OCI-LY1 (cell line): ENCODE measurements around the gene SPC25.

Experiments used
- H2AFZ ChIP-seq: fragments of 200-600 bp; sonication (generic), shearing (Covaris generic); 2 replicates; pipeline ENCODE4 v1.6.0; 2014; ENCODE audit warnings: antibody characterized with exemption, mild to moderate bottlenecking, low read length
- H3F3A ChIP-seq: fragments of 200-600 bp; sonication (generic), shearing (Covaris generic); 2 replicates; pipeline ENCODE4 v1.6.0; 2014; ENCODE audit warnings: mild to moderate bottlenecking, antibody characterized with exemption, low read length, moderate library complexity; ENCODE audit not compliant: insufficient read depth
- H3K27ac ChIP-seq: fragments of 200-600 bp; sonication (generic); 2 replicates; pipeline ENCODE4 v1.5.1; 2014; ENCODE audit warnings: low read length, mixed run types, mild to moderate bottlenecking, low read depth; ENCODE audit not compliant: poor library complexity, severe bottlenecking
- H3K27me3 ChIP-seq: fragments of 200-600 bp; sonication (generic); 2 replicates; pipeline ENCODE4 v1.6.0; 2014; ENCODE audit warnings: antibody characterized with exemption, mild to moderate bottlenecking, low read length, moderate library complexity; ENCODE audit not compliant: insufficient read depth
- H3K36me3 ChIP-seq: fragments of 200-600 bp; sonication (generic); 2 replicates; pipeline ENCODE4 v1.6.1; 2014; ENCODE audit warnings: mild to moderate bottlenecking, antibody characterized with exemption, low read length, moderate library complexity, mixed read lengths; ENCODE audit not compliant: insufficient read depth
- H3K4me1 ChIP-seq: fragments of 200-600 bp; sonication (generic); 2 replicates; pipeline ENCODE4 v1.5.1; 2014; ENCODE audit warnings: mild to moderate bottlenecking, low read length, moderate library complexity; ENCODE audit not compliant: insufficient read depth, severe bottlenecking
- H3K4me2 ChIP-seq: fragments of 200-600 bp; sonication (generic), shearing (Covaris generic); 2 replicates; pipeline ENCODE4 v1.6.1; 2014; ENCODE audit warnings: low read length
- H3K4me3 ChIP-seq: fragments of 200-600 bp; sonication (generic); 2 replicates; pipeline ENCODE4 v1.5.1; 2014; ENCODE audit warnings: low read length, low read depth, mild to moderate bottlenecking, mixed read lengths; ENCODE audit not compliant: poor library complexity, severe bottlenecking
- H3K79me2 ChIP-seq: fragments of 200-600 bp; shearing (Covaris generic); 2 replicates; pipeline ENCODE4 v1.6.1; 2016; ENCODE audit warnings: mixed run types, low read length, mixed read lengths; ENCODE audit not compliant: insufficient read depth
- H3K9ac ChIP-seq: fragments of 200-600 bp; sonication (generic), shearing (Covaris generic); 2 replicates; pipeline ENCODE4 v1.6.1; 2014; ENCODE audit warnings: mild to moderate bottlenecking, low read length, mixed read lengths
- H3K9me2 ChIP-seq: fragments of 200-600 bp; sonication (generic), shearing (Covaris generic); 2 replicates; pipeline ENCODE4 v1.6.1; 2014; ENCODE audit warnings: low read depth, mild to moderate bottlenecking, low read length, mixed read lengths
- H3K9me3 ChIP-seq: fragments of 200-600 bp; shearing (Covaris generic); 2 replicates; pipeline ENCODE4 v1.6.1; 2014; ENCODE audit warnings: low read length, mixed read lengths
- H4K20me1 ChIP-seq: fragments of 200-600 bp; sonication (generic), shearing (Covaris generic); 2 replicates; pipeline ENCODE4 v1.6.0; 2016; ENCODE audit warnings: mild to moderate bottlenecking, low read length; ENCODE audit not compliant: insufficient read depth
- EZH2 ChIP-seq: fragments of 200-600 bp; sonication (generic), shearing (Covaris generic); IDR thresholded peaks from 2 replicates; pipeline ENCODE4 v1.8.0; 2017; ENCODE audit warnings: borderline replicate concordance, mixed run types, mild to moderate bottlenecking, antibody characterized with exemption, low read length, moderate library complexity, mixed read lengths
- TF ChIP-seq, protein P1 (sequence below): fragments of 200-600 bp; sonication (generic), shearing (Covaris generic); IDR thresholded peaks from 2 replicates; pipeline ENCODE4 v1.5.1; 2017; ENCODE audit warnings: mild to moderate bottlenecking, antibody characterized with exemption, low read length, moderate library complexity, mixed read lengths

Gene SPC25

DNA sequence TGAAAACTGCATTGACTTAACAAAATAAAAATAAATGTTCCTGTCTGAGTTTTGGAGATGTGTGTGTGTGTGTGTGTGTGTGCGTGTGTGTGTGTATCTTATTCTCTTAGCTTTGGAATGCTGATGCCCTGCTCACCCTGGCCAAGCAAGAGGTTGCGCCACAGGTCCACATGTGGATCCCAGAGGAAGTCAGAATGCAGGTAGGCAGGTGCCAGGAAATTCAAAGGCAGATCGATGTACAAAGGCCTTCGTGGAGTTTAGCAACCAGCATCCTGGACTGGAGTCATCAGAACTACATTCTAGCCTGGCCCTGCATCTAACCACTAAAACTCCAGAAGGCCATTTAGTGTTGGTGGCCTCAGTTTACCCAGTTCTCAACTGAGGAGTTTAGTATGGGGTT, 23.3 kb upstream of the SPC25 start:
- no peak overlapping the region for H2AFZ ChIP-seq
- no peaks in the 10 kb centered on the region for H3K4me1 ChIP-seq
- peaks cover 6% of the 10 kb centered on the region; the same call in 1 of the 2 replicates for H3K27me3 ChIP-seq
- no peak overlapping the region for H3K9ac ChIP-seq
- H3K36me3 ChIP-seq: no peaks in the 10 kb centered on the region
- no peaks in the 10 kb centered on the region for H3K79me2 ChIP-seq
- no peak overlapping the region for H3K4me2 ChIP-seq
- TF ChIP-seq, protein P1, sequence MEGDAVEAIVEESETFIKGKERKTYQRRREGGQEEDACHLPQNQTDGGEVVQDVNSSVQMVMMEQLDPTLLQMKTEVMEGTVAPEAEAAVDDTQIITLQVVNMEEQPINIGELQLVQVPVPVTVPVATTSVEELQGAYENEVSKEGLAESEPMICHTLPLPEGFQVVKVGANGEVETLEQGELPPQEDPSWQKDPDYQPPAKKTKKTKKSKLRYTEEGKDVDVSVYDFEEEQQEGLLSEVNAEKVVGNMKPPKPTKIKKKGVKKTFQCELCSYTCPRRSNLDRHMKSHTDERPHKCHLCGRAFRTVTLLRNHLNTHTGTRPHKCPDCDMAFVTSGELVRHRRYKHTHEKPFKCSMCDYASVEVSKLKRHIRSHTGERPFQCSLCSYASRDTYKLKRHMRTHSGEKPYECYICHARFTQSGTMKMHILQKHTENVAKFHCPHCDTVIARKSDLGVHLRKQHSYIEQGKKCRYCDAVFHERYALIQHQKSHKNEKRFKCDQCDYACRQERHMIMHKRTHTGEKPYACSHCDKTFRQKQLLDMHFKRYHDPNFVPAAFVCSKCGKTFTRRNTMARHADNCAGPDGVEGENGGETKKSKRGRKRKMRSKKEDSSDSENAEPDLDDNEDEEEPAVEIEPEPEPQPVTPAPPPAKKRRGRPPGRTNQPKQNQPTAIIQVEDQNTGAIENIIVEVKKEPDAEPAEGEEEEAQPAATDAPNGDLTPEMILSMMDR: no peak
- TF ChIP-seq EZH2: no peak
- H3K27ac ChIP-seq: no peak overlapping the region
- H3K9me2 ChIP-seq: no peaks in the 10 kb centered on the region
- H3F3A ChIP-seq: no peaks in the 10 kb centered on the region
- H4K20me1 ChIP-seq: no peaks in the 10 kb centered on the region
- no peaks in the 10 kb centered on the region for H3K9me3 ChIP-seq
- no peak overlapping the region for H3K4me3 ChIP-seq

DNA sequence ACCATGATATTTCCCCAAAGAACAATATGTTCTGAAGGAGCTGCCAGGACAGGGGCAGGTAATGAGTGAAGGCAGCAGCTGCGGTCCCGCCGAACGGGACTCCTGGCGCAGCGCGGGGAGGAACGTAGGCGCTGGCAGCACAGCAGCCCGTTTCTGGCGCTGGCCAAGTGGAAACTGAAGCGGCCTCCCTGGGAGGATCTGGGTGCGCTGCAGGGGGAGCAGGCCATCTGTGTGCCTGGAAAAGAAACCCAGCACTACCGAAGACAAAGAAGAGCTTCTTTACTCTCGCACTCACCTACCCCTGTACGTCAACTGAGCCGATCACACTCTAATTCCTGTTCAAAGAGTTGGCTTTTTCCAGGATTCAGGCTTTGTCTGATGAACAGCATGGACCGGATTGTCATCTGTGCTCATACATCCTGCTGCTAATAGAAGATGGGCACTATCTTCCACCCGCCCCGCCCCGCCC, 22.7 kb upstream of the SPC25 start:
- TF ChIP-seq EZH2: no peak
- TF ChIP-seq, protein P1: no peak
- H3K27me3 ChIP-seq: peaks cover 6% of the 10 kb centered on the region; the same call in 1 of the 2 replicates
- H3F3A ChIP-seq: no peaks in the 10 kb centered on the region
- no peak overlapping the region for H3K4me2 ChIP-seq
- no peaks in the 10 kb centered on the region for H3K79me2 ChIP-seq
- no peak overlapping the region for H3K9ac ChIP-seq
- H3K36me3 ChIP-seq: no peaks in the 10 kb centered on the region
- no peaks in the 10 kb centered on the region for H3K9me3 ChIP-seq
- H3K9me2 ChIP-seq: no peaks in the 10 kb centered on the region
- H3K4me3 ChIP-seq: no peak overlapping the region
- H2AFZ ChIP-seq: no peak overlapping the region
- H3K4me1 ChIP-seq: no peaks in the 10 kb centered on the region
- no peaks in the 10 kb centered on the region for H4K20me1 ChIP-seq
- no peak overlapping the region for H3K27ac ChIP-seq

GRCh38 chr2:168912466-168912865, 22.2 kb upstream of the SPC25 start:
- Histone ChIP-seq H3K4me3 (no peak overlapping the region), H3K9me2 (no peaks in the 10 kb centered on the region), H2AFZ (no peak overlapping the region), H3K79me2 (no peaks in the 10 kb centered on the region), H3K4me1 (no peaks in the 10 kb centered on the region), H3K9me3 (no peaks in the 10 kb centered on the region), H3K4me2 (no peak overlapping the region), H3K36me3 (no peaks in the 10 kb centered on the region), H3K27ac (no peak overlapping the region), H3K9ac (no peak overlapping the region), H4K20me1 (no peaks in the 10 kb centered on the region), H3K27me3 (peaks cover 6% of the 10 kb centered on the region; the same call in 1 of the 2 replicates), H3F3A (no peaks in the 10 kb centered on the region)
- TF ChIP-seq, protein P1: no peak
- no peak for TF ChIP-seq EZH2
